HCT116 (cell line): ENCODE data around the gene SLC35F3. TPM values are rescaled to one million over a fixed set of nuclear protein-coding genes. Genes with fewer than 3 reads are reported as not detected.
"Not testable (repeated sequence)": the region's sequence is repeated elsewhere in the genome, so short reads cannot be mapped to it uniquely, and the experiment has no call there.

ENCODE experiments used
- ATAC-seq: fragments of 200-7000 bp; cut with Tn5 transposase; 2 replicates; pipeline ENCODE4 v1.9.1; 2020; ENCODE audit warnings: mild to moderate bottlenecking, moderate library complexity
- BruUV-seq: library from RNA; stranded (reverse); fragments of 400-500 nt; replicated peaks from 2 replicates; lab custom pipeline; 2021; lab: Mats Ljungman, UMichigan
- CTCF ChIA-PET: fragments of 300-600 bp; sonication (Branson Sonifier 250); formaldehyde crosslinking; loops from one replicate; lab custom pipeline; 2021; ENCODE audit warnings: antibody characterized with exemption; lab: Charles Lee
- POLR2A ChIA-PET: fragments of 300-600, 350-600 bp; sonication (Branson Sonifier 250); formaldehyde crosslinking; loops from one replicate; lab custom pipeline; 2021; ENCODE audit warnings: antibody characterized with exemption; lab: Charles Lee
- RAD21 ChIA-PET, 2 experiments: fragments of 300-600 bp; sonication (Branson Sonifier 250); formaldehyde crosslinking; loops; one replicate each; lab custom pipeline; 2023; ENCODE audit warnings: low total read pairs in 2 of 2; ENCODE audit not compliant: uncharacterized antibody in 2 of 2, unreplicated experiment in 2 of 2, low non-redundant PET in 1 of 2; lab: Charles Lee
- DNase-seq: peaks from one replicate; pipeline ENCODE4 v3.0.0-alpha.2; 2010; ENCODE audit warnings: low read depth, low spot score
- H2AFZ ChIP-seq: fragments of 200-600 bp; shearing (Covaris generic), sonication (generic); 2 replicates; pipeline ENCODE4 v1.6.1; 2017; ENCODE audit warnings: low read depth, mixed run types, mixed read lengths, antibody characterized with exemption, low read length; ENCODE audit not compliant: poor library complexity, severe bottlenecking
- H3K27ac ChIP-seq: 2 replicates; pipeline ENCODE4 v1.5.1; 2012; ENCODE audit warnings: low read depth, low read length
- H3K27me3 ChIP-seq: fragments of 200-600 bp; sonication (generic); 2 replicates; pipeline ENCODE4 v1.6.1; 2016; ENCODE audit warnings: mixed run types, low read length, mixed read lengths; ENCODE audit not compliant: insufficient read depth
- H3K36me3 ChIP-seq, 2 experiments: fragments of 200-500 bp in 1 of 2; fragments of 200-600 bp in 1 of 2; sonication (Bioruptor generic) in 1 of 2; sonication (generic) in 1 of 2; 2 replicates each; pipeline versions ENCODE4 v1.5.1 to v1.6.1; 2014 to 2016; ENCODE audit warnings: low read length in 2 of 2, inconsistent platforms in 1 of 2, mixed read lengths in 1 of 2, mixed run types in 1 of 2; ENCODE audit not compliant: insufficient read depth in 2 of 2, control insufficient read depth in 1 of 2
- H3K4me1 ChIP-seq, 2 experiments: fragments of 200-600 bp in 1 of 2; sonication (generic) in 1 of 2; 2 replicates each; pipeline versions ENCODE4 v1.5.1 to v1.6.1; 2012 to 2017; ENCODE audit warnings: low read length in 2 of 2, inconsistent platforms in 1 of 2, mild to moderate bottlenecking in 1 of 2, mixed read lengths in 1 of 2, mixed run types in 1 of 2, moderate library complexity in 1 of 2; ENCODE audit not compliant: insufficient read depth in 2 of 2, control insufficient read depth in 1 of 2
- H3K4me2 ChIP-seq: fragments of 200-600 bp; sonication (generic); 2 replicates; pipeline ENCODE4 v1.6.1; 2017; ENCODE audit warnings: mixed run types, low read length, mixed read lengths
- H3K4me3 ChIP-seq, 2 experiments: fragments of 200-600 bp in 1 of 2; sonication (generic) in 1 of 2; replicated peaks in 1 of 2; 2 replicates each; pipeline ENCODE4 v1.5.1; 2011 to 2016; ENCODE audit warnings: low read length in 2 of 2, control low read depth in 1 of 2, low read depth in 1 of 2, mild to moderate bottlenecking in 1 of 2, mixed read lengths in 1 of 2, mixed run types in 1 of 2
- H3K79me2 ChIP-seq: fragments of 200-600 bp; sonication (generic); 2 replicates; pipeline ENCODE4 v1.6.1; 2017; ENCODE audit warnings: mild to moderate bottlenecking, mixed run types, low read length, moderate library complexity, mixed read lengths; ENCODE audit not compliant: insufficient read depth
- H3K9ac ChIP-seq: fragments of 200-600 bp; sonication (generic); 2 replicates; pipeline ENCODE4 v1.6.1; 2016; ENCODE audit warnings: low read length, mixed read lengths
- H3K9me2 ChIP-seq: fragments of 200-600 bp; sonication (generic), shearing (Covaris generic); 2 replicates; pipeline ENCODE4 v1.6.1; 2017; ENCODE audit warnings: mixed run types, mild to moderate bottlenecking, moderate library complexity; ENCODE audit not compliant: insufficient read depth
- H3K9me3 ChIP-seq, 2 experiments: fragments of 200-500 bp in 1 of 2; fragments of 200-600 bp in 1 of 2; sonication (Bioruptor generic) in 1 of 2; sonication (generic) in 1 of 2; 2 replicates each; pipeline ENCODE4 v1.6.1; 2014 to 2017; ENCODE audit warnings: low read length in 2 of 2, mixed read lengths in 2 of 2, inconsistent platforms in 1 of 2, low read depth in 1 of 2, mild to moderate bottlenecking in 1 of 2, mixed run types in 1 of 2, moderate library complexity in 1 of 2; ENCODE audit not compliant: control insufficient read depth in 1 of 2, insufficient read depth in 1 of 2
- H4K20me1 ChIP-seq: fragments of 200-600 bp; sonication (generic), shearing (Covaris generic); 2 replicates; pipeline ENCODE4 v1.6.1; 2017; ENCODE audit warnings: mixed run types, mild to moderate bottlenecking, moderate library complexity; ENCODE audit not compliant: insufficient read depth
- ELF1 ChIP-seq: IDR thresholded peaks from 2 replicates; pipeline ENCODE4 v1.6.1; 2012; ENCODE audit warnings: low read depth, borderline replicate concordance
- EZH2phosphoT487 ChIP-seq: fragments of 200-600 bp; IDR thresholded peaks from 2 replicates; pipeline ENCODE4 v1.6.1; 2018; ENCODE audit warnings: antibody characterized with exemption, borderline replicate concordance
- FOSL1 ChIP-seq: IDR thresholded peaks from 2 replicates; pipeline ENCODE4 v1.6.1; 2012; ENCODE audit warnings: low read depth
- POLR2AphosphoS5 ChIP-seq: IDR thresholded peaks from 2 replicates; pipeline ENCODE4 v1.6.1; 2011; ENCODE audit warnings: mild to moderate bottlenecking, low read depth, low read length, moderate library complexity
- SIN3A ChIP-seq: IDR thresholded peaks from 2 replicates; pipeline ENCODE4 v1.6.1; 2012; ENCODE audit warnings: low read depth
- SRF ChIP-seq: IDR thresholded peaks from 2 replicates; pipeline ENCODE4 v1.6.1; 2012; ENCODE audit warnings: low read depth
- TCF7L2 ChIP-seq: IDR thresholded peaks from 2 replicates; pipeline ENCODE4 v1.7.0; 2011; ENCODE audit warnings: borderline replicate concordance, inconsistent platforms; ENCODE audit not compliant: insufficient read depth, insufficient read length; ENCODE audit errors: extremely low read depth
- intact Hi-C: fragments of 100-400 bp; cut with micrococcal nuclease; formaldehyde crosslinking; loops from 2 replicates; pipeline ENCODE4 v1.10.0; 2022
- total RNA-seq: library from RNA; stranded (reverse); gene quantifications from one replicate; pipeline ENCODE4 v1.2.1, GENCODE V29; 2021; ENCODE audit not compliant: unreplicated experiment

Gene SLC35F3
- total RNA-seq, 1 experiment from 2014 or later = 6.4 TPM

- no peaks in the 10 kb centered on the region for H3K4me1 ChIP-seq
Measured at GRCh38 chr1:234175363-234175762, 270.9 kb downstream of the SLC35F3 start.

DNA sequence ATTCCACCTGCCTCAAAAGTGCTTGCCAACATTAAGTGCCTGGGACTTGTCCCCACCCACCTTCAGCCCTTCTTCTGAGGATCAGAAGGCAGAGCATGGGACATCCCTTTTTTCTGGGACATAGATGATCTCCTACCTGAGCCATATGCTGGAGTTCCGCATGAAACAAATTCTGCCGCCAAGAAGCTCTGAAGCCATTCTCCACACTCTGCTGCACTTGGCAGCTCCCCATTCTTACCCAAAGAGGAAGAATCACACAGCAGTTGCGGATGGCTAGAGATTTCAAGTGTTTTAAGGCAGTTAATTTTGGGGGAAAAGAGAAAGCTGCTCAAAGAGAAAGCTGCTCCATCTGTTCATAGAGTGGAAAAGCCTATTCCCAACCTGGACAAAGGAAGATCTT is 271.5 kb downstream of the SLC35F3 start:
- no peaks in the 10 kb centered on the region for H3K4me1 ChIP-seq
- ChIA-PET RAD21 (no interaction called here), POLR2A (no interaction called here), CTCF (no interaction called here)
- H2AFZ ChIP-seq = no peak overlapping the region
- H3K9me3 ChIP-seq = no peaks in the 10 kb centered on the region
- BruUV-seq = no TSS peak
- H4K20me1 ChIP-seq = no peaks in the 10 kb centered on the region
- no peaks in the 10 kb centered on the region for H3K36me3 ChIP-seq
- ATAC-seq = no peak
- no peak for DNase-seq
- no peaks in the 10 kb centered on the region for H3K27me3 ChIP-seq
- intact Hi-C loops = no loop called here
- no peak overlapping the region for H3K9ac ChIP-seq
- TF ChIP-seq POLR2AphosphoS5 (no peak), ELF1 (no peak), SIN3A (no peak), FOSL1 (no peak), TCF7L2 (no peak), EZH2phosphoT487 (no peak)
- no peaks in the 10 kb centered on the region for H3K9me2 ChIP-seq
- H3K4me3 ChIP-seq = no peak overlapping the region
- H3K4me2 ChIP-seq = no peak overlapping the region
- no peak overlapping the region for H3K27ac ChIP-seq
- no peaks in the 10 kb centered on the region for H3K79me2 ChIP-seq

More at GRCh38 chr1:234175363-234175762, 270.9 kb downstream of the SLC35F3 start:
- DNase-seq (no peak), ATAC-seq (no peak)
- Histone ChIP-seq H3K27ac (no peak overlapping the region), H2AFZ (no peak overlapping the region), H3K4me3 (no peak overlapping the region), H3K9ac (no peak overlapping the region), H3K27me3 (no peaks in the 10 kb centered on the region), H3K79me2 (no peaks in the 10 kb centered on the region), H3K9me2 (no peaks in the 10 kb centered on the region), H3K9me3 (no peaks in the 10 kb centered on the region), H3K36me3 (no peaks in the 10 kb centered on the region), H3K4me2 (no peak overlapping the region), H4K20me1 (no peaks in the 10 kb centered on the region)
- intact Hi-C loops = no loop called here
- no TSS peak for BruUV-seq
- no peak for TF ChIP-seq SRF
- ChIA-PET POLR2A (no interaction called here), CTCF (no interaction called here), RAD21 (no interaction called here)

GRCh38 chr1:234176847-234177246 is 272.4 kb downstream of the SLC35F3 start:
- H3K79me2 ChIP-seq, H3K27ac ChIP-seq, POLR2A ChIA-PET, H3K27me3 ChIP-seq, CTCF ChIA-PET, H3K36me3 ChIP-seq, H3K9me3 ChIP-seq, ATAC-seq, BruUV-seq, H3K9me2 ChIP-seq, intact Hi-C loops, H3K4me1 ChIP-seq, H4K20me1 ChIP-seq, H3K9ac ChIP-seq, RAD21 ChIA-PET, H2AFZ ChIP-seq, DNase-seq, H3K4me2 ChIP-seq, H3K4me3 ChIP-seq: not testable (repeated sequence)
